Activated T-cell treated with anti-CD3 and anti-CD28 coated beads for 24 hours (primary cell): Measurements from ENCODE around the gene CHST11.
"Not testable (repeated sequence)": the region's sequence is repeated elsewhere in the genome, so short reads cannot be mapped to it uniquely, and the experiment has no call there.

Source experiments
- DNase-seq: peaks from one replicate; pipeline ENCODE4 v3.0.0-alpha.2; 2020; ENCODE audit warnings: low read depth

Gene CHST11

GRCh38 chr12:104741077-104741476, 284.3 kb downstream of the CHST11 start:
- DNase-seq: no peak

DNA sequence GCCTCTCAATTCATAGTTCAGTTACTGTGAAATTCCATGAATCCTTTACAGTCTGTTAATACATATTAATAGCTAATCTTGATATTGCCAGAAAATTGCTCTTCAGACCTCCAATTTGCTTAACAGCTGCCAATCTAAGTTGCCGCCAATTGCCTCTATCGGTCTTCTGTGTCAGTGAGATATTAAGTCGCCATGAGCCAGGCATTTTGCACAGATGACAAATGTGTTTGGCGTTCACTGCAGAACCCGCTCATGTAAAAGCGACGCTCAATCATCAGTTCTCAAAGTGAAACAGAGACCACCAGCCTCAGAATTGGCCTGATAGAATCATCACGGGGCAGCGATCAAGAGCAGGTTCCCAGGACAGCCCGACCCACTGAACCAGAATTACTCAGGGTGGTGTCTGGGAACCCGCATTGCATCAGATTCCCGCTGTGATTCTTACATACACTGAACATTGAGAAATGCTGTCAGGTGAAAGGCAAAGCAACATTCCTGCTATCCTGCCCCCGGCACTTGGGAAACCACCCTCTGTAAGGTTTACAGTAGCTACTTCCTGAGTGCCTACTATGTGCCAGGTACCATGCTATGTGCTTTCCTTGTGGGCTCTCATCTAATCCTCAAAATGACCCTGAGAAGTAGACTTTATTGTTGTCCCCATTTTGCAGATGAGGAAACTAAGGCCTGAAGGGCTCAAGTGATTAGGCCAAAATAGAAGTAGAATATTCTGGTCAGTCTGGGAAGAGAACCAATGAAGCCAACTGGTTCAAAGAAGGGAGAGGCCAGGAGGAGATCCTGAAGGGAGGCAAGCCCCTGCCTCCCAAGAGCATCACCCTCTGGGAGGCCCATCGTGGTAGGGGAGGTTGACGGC, 285.0 kb downstream of the CHST11 start:
- no peak for DNase-seq

GRCh38 chr12:104742551-104743201, 285.9 kb downstream of the CHST11 start:
- no peak for DNase-seq

DNA sequence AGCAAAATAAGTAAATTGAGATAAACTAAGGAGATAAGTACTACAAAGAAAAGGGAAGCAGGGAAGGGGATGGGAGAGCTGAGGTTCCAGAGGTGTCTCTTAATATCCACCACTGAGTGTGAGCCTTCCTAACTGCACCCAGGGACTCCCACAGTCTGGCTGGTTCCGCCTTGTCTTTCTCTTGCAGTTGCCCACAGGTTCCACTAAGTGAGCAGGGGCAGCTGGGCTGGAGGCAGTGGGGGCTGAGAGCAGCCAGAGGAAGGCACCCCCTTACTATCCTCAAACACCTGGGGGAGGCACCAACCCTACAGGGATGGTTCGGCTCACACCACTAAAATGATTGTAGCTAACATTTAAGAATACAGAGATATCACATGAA, 286.4 kb downstream of the CHST11 start:
- DNase-seq: no peak

- DNase-seq: not testable (repeated sequence)
Observed at GRCh38 chr12:104743753-104744548, 287.2 kb downstream of the CHST11 start.

- no peak for DNase-seq
Observed at GRCh38 chr12:104746467-104747088, 289.8 kb downstream of the CHST11 start.

DNA sequence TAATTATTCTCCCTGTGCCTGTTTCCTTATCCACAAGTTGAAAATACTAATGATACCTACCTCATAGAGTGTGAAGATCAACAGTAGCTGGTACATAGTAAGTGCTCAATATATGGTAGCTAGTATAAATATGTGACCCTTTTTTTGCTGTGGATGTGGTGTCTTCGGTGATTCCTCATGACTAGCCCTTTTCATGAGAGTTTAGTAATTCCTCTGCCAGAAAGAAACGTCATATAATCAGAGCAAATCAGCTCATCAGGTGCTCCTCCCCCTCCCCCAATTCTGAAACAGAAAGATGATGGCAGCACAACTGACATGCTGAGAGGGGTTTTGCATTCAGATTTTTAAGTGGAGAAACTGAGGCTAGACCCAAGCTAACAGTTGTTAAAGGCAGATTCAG, 290.6 kb downstream of the CHST11 start:
- DNase-seq: no peak

GRCh38 chr12:104747955-104748354, 291.2 kb downstream of the CHST11 start:
- no peak for DNase-seq

DNA sequence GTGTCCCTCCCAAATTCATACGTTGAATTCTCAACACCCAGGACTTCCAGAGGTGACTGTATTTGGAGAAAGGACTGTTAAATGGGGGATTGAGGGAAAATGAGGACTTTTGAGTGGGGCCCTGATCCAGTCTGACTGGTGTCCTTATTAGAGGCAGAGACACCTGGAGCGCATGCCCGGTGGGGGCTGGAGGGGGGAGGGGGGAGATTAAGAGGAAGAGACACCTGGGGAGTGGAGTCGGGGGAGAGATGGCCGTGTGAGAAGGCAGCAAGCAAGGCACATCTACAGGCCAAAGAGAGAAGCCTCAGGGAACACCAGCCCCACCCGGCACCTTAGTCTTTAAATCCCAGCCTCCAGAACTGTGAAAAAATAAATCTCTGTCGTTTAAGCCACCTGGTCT, 291.6 kb downstream of the CHST11 start:
- DNase-seq: no peak

DNA sequence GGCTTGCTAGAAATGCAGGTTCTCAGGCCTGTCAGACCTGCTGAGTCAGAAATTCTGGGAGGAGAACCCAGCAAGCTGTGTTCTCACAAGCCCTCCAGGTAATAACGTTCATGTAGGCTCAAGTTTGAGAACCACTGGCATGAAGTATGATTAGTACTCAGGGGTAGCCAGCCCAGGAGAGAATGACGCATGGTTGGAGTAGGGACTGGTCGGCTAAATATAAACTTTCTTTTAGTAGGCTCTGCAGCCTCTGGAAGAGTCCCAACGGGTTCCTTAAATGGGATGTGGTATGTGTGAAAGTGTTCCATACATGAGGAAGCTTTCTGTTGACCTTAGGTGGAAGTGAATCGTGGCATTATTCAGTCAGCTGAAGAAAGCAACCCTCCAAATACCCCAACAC, 292.0 kb downstream of the CHST11 start:
- DNase-seq: no peak

GRCh38 chr12:104749545-104749944, 292.8 kb downstream of the CHST11 start:
- DNase-seq: no peak

DNA sequence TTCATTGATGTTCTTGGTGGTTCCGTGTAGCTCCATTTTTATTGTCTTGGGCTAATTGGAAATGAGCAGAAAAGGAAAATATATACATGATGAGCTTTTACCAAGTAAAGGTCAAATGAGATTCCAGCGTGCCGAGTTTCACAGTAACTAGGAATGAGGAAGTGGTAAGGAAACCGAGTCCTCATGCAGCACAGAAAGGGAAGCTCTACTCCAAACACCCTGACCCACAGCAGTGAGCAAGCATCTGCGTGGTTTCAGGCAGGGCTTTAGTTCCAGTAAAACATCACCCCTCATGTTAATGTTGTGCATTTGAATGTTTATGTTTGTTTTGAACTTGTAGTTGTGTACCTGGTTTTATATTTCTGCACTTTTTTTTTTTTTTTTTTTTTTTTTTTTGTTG, 293.3 kb downstream of the CHST11 start:
- no peak for DNase-seq

- DNase-seq: no peak
Observed at GRCh38 chr12:104751120-104751519, 294.4 kb downstream of the CHST11 start.

- DNase-seq: no peak
Observed at GRCh38 chr12:104751594-104751993, 294.8 kb downstream of the CHST11 start.

GRCh38 chr12:104752016-104752415, 295.3 kb downstream of the CHST11 start:
- no peak for DNase-seq

DNA sequence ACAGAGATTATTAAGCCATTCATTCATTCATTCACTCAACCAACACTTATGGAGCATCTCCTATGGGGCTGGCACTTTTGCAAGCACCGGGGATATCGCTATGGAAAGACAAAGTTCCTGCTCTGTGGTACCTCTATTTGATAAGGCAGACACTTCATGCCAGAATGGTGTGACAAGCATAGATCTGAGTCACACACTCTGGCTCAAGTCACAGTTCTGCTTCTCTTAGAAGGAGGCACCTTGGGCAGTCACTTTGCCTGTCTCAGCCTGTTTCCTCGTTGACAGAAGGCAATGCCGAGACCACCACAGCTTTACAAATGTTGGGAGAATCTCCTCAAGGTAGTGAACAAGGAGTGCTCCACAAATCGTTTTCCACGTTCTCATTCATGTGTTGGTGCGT, 296.1 kb downstream of the CHST11 start:
- no peak for DNase-seq

GRCh38 chr12:104756901-104757300, 300.2 kb downstream of the CHST11 start:
- no peak for DNase-seq

DNA sequence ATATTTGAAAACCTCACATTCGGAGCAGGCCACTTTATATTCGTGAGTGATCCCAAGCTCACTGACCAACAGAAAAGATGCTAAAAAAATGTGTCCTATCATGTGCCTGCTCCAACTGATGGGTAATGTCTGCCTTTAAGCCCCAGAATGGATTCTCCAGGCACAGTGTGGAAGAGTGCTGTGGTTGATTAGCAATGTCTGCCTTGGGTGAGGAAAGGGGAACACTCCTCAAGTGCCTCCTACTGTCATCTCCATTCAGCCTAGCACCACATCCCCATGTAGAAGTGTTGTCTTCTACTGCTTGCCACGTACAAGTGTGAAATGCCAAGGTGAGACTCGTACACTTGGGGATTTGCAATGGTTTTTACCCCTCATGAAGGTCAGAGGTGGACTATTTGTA, 302.0 kb downstream of the CHST11 start:
- DNase-seq: no peak

GRCh38 chr12:104761091-104761490, 304.3 kb downstream of the CHST11 start:
- no peak for DNase-seq

- DNase-seq: no peak
Observed at GRCh38 chr12:104761611-104762010, 304.9 kb downstream of the CHST11 start.

GRCh38 chr12:104763168-104763805, 306.5 kb downstream of the CHST11 start:
- no peak for DNase-seq
